Psoas muscle (tissue), 8 donors: ENCODE results near the gene SREBF1. TPM values are rescaled to one million over a fixed set of nuclear protein-coding genes. Genes with fewer than 3 reads are reported as not detected.

ENCODE experiments used
- ATAC-seq, 4 donors: fragments of 200-7000 bp; cut with Tn5 transposase; one replicate each; pipeline ENCODE4 v1.9.1; 2020; ENCODE audit warnings: moderate library complexity in 3 of 4, mild to moderate bottlenecking in 2 of 4
- DNase-seq, 2 donors: peaks; one replicate each; pipeline ENCODE4 v3.0.0-alpha.2; 2020
- H3K27ac ChIP-seq: fragments of 200-600 bp; one replicate; pipeline ENCODE4 v1.8.0; 2022
- H3K27me3 ChIP-seq, 3 donors: fragments of 200-600 bp in 1 of 3; one replicate each; pipeline versions ENCODE4 v1.6.1 to v1.8.0; 2013 to 2022; ENCODE audit warnings: low read length in 2 of 3, mild to moderate bottlenecking in 2 of 3, moderate library complexity in 1 of 3; ENCODE audit not compliant: insufficient read depth in 3 of 3
- H3K36me3 ChIP-seq, 2 donors: fragments of 200-600 bp in 1 of 2; one replicate each; pipeline versions ENCODE4 v1.6.1 to v1.8.0; 2013 to 2022; ENCODE audit warnings: low read depth in 1 of 2, mild to moderate bottlenecking in 1 of 2, moderate library complexity in 1 of 2; ENCODE audit not compliant: insufficient read depth in 1 of 2
- H3K4me1 ChIP-seq: fragments of 200-600 bp; one replicate; pipeline ENCODE4 v1.8.0; 2022
- H3K4me3 ChIP-seq: fragments of 200-600 bp; one replicate; pipeline ENCODE4 v1.8.0; 2022; ENCODE audit warnings: mild to moderate bottlenecking
- H3K9me3 ChIP-seq: fragments of 200-600 bp; one replicate; pipeline ENCODE4 v1.8.0; 2022
- WGBS, 3 donors: extraction: QIAGEN DNeasy Blood & Tissue Kit; methylation state at CpG; one replicate each; pipeline versions ENCODE4 v1.1.6 to v1.1.7; 2013; 5-methylcytosine and 5-hydroxymethylcytosine counted together
- intact Hi-C, 2 donors: fragments of 100-400 bp; cut with DNase I; formaldehyde crosslinking; loops; one replicate each; pipeline versions ENCODE4 v1.11.0 to v1.14.2; 2022
- polyA plus RNA-seq, 3 donors: library from polyadenylated mRNA; stranded (reverse); fragments of 200-250 nt; gene quantifications; one replicate each; pipeline ENCODE4 v1.2.3, GENCODE V29; 2013
- total RNA-seq, 4 donors: library from RNA; stranded (reverse); fragmentation: NEBNext Ultra II Directional in 2 of 4; extraction: Animal tissue kit (Norgen Biotek cat#: 25700) in 2 of 4; gene quantifications; one replicate each; pipeline versions ENCODE4 v1.2.1 to v1.2.4, GENCODE V29; 2021 to 2023
- TF ChIP-seq, protein P1 (sequence below): fragments of 200-600 bp; IDR thresholded peaks from one replicate; pipeline ENCODE4 v1.8.0; 2022; ENCODE audit warnings: antibody characterized with exemption
- donor health status: healthy with polysubstance abuse.
- donor health status: DM: no; HTN: no; CAD: no; lungs with moderate emphysema.
- donor health status: Bipolar disorder and iron deficiency.
- donor health status: healthy.
- donor health status: DM: yes; HTN: yes; CAD: no.
- donor health status: DM: no; HTN: no; CAD: no.
- donor health status: DM: no; HTN: no; CAD: no.
- donor health status: DM: yes; HTN: yes; CAD: no.

SREBF1 gene
- total and polyA plus RNA-seq, 7 donors, result 6.2 to 43.0 (median 19.2) TPM

DNA sequence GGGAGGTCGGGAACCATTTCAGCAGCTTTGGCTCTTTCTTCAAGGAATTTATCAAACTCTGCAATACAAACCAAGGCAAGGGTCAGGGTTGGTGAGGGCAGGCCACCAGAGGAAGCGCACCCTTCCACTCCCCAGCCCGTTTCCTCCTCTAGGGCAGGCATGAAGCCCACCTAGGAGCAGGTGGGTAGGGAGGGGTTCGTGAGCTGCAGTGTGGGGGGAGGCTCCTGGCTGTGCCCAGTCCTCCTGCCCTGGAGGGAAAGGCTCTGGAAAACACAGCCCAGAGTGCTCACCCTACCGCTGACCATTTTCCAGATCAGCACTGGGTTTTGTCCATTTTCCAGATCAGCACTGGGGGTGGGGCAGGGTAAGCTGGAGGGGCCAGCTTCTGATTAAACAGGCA, 10.9 kb upstream of the SREBF1 start:
- peaks cover 0 to 15% of the 10 kb centered on the region in 2 donors for H3K36me3 ChIP-seq
- no peak overlapping the region for H3K4me3 ChIP-seq
- H3K4me1 ChIP-seq, result peaks cover 29% of the 10 kb centered on the region
- TF ChIP-seq, protein P1, sequence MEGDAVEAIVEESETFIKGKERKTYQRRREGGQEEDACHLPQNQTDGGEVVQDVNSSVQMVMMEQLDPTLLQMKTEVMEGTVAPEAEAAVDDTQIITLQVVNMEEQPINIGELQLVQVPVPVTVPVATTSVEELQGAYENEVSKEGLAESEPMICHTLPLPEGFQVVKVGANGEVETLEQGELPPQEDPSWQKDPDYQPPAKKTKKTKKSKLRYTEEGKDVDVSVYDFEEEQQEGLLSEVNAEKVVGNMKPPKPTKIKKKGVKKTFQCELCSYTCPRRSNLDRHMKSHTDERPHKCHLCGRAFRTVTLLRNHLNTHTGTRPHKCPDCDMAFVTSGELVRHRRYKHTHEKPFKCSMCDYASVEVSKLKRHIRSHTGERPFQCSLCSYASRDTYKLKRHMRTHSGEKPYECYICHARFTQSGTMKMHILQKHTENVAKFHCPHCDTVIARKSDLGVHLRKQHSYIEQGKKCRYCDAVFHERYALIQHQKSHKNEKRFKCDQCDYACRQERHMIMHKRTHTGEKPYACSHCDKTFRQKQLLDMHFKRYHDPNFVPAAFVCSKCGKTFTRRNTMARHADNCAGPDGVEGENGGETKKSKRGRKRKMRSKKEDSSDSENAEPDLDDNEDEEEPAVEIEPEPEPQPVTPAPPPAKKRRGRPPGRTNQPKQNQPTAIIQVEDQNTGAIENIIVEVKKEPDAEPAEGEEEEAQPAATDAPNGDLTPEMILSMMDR, result no peak
- intact Hi-C loops, result no loop called here
- ATAC-seq (no peak), DNase-seq (no peak)
- no peak overlapping the region for H3K27ac ChIP-seq
- 92 to 95% (median 95%) methylated on average over 5 of the region's 5 CpGs for WGBS, 3 donors
- H3K27me3 ChIP-seq, result no peaks in the 10 kb centered on the region
- H3K9me3 ChIP-seq, result no peaks in the 10 kb centered on the region

- Histone ChIP-seq H3K36me3 (peaks cover 0 to 15% of the 10 kb centered on the region in 2 donors), H3K27ac (no peak overlapping the region), H3K4me3 (no peak overlapping the region), H3K4me1 (peaks cover 35% of the 10 kb centered on the region), H3K27me3 (no peaks in the 10 kb centered on the region), H3K9me3 (no peaks in the 10 kb centered on the region)
- intact Hi-C loops, result no loop called here
- 79 to 81% (median 81%) methylated on average over 17 of the region's 17 CpGs for WGBS, 3 donors
- TF ChIP-seq, protein P1, result no peak
- no peak for DNase-seq
- ATAC-seq, result no peak
These were observed 10.4 kb upstream of the SREBF1 start for GRCh38 chr17:17847118-17847689.

- Histone ChIP-seq H3K9me3 (no peaks in the 10 kb centered on the region), H3K27ac (no peak overlapping the region), H3K4me1 (peaks cover 40% of the 10 kb centered on the region), H3K36me3 (peaks cover 0 to 15% of the 10 kb centered on the region in 2 donors), H3K27me3 (no peaks in the 10 kb centered on the region), H3K4me3 (no peak overlapping the region)
- WGBS, 3 donors, result 86 to 95% (median 89%) methylated on average over 8 of the region's 8 CpGs
- ATAC-seq, result no peak
- no peak for DNase-seq
- TF ChIP-seq, protein P1, result no peak
- intact Hi-C loops, result no loop called here
These were observed 9.9 kb upstream of the SREBF1 start for GRCh38 chr17:17846645-17847044.

GRCh38 chr17:17846003-17846402, 9.2 kb upstream of the SREBF1 start:
- DNase-seq, result no peak
- Histone ChIP-seq H3K4me3 (no peak overlapping the region), H3K36me3 (peaks cover 0 to 15% of the 10 kb centered on the region in 2 donors), H3K9me3 (no peaks in the 10 kb centered on the region), H3K27ac (no peak overlapping the region), H3K27me3 (no peaks in the 10 kb centered on the region), H3K4me1 (peaks cover 47% of the 10 kb centered on the region)
- TF ChIP-seq, protein P1, result no peak
- intact Hi-C loops, result no loop called here
- 82 to 90% (median 84%) methylated on average over 8 of the region's 8 CpGs for WGBS, 3 donors
- no peak for ATAC-seq
